ENCODE data around the gene GRAMD1A.
"Not testable (repeated sequence)": the region's sequence is repeated elsewhere in the genome, so short reads cannot be mapped to it uniquely, and the experiment has no call there.

Gene GRAMD1A

GRCh38 chr19:34960940-34961679, 39.0 kb upstream of the GRAMD1A start:
- no peak overlapping the region for H3K4me3 ChIP-seq (ENCODE audit: control insufficient read depth, low read depth, low read length)
- TF ChIP-seq, protein P1, sequence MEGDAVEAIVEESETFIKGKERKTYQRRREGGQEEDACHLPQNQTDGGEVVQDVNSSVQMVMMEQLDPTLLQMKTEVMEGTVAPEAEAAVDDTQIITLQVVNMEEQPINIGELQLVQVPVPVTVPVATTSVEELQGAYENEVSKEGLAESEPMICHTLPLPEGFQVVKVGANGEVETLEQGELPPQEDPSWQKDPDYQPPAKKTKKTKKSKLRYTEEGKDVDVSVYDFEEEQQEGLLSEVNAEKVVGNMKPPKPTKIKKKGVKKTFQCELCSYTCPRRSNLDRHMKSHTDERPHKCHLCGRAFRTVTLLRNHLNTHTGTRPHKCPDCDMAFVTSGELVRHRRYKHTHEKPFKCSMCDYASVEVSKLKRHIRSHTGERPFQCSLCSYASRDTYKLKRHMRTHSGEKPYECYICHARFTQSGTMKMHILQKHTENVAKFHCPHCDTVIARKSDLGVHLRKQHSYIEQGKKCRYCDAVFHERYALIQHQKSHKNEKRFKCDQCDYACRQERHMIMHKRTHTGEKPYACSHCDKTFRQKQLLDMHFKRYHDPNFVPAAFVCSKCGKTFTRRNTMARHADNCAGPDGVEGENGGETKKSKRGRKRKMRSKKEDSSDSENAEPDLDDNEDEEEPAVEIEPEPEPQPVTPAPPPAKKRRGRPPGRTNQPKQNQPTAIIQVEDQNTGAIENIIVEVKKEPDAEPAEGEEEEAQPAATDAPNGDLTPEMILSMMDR (conservative IDR thresholded peaks at IDR 0.05; ENCODE audit: control insufficient read depth, insufficient read depth, low read depth, low read length), result no peak
- no peak for DNase-seq (ENCODE audit: low read depth)

DNA sequence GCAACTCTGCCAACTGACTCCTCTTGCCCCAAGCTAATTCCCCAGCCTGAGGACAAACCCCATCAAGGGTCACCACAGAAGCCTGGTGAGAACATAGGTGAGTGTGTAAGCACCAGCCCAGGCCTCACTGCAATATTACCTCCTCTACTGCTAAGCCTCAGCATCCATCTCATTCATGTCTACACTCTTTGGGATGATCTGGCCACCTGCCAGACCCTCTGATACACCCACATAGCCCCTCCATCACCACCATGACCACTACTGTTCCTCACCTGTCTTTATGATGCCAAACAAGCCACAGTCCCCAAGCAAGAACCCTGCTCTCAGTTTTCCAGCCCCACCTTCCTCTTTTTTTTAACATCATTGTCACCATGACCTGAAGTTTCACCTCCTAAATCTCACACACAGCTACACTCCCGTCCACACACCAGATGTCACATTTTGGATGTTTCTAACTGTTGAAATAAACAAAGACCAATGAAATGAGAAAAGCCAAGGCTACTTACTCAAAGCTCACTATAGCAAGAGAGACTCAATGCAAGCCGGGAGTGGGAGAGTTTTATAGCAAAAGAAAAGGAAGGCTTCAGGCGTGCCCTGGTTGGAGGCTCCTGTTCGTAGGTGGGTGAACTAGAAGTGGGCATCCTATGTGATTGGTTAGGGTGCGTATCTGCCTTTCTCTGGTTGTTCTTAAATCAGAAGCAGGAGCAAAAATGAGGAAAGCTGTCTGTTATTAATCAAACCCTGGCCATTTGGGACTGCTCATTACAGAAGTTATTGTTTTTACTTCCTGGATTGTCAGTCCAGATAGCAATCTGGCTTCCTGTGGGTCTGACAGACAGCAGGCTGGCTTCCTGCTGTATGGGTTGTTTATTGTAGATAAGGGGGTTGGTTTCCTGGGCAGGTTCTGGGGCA, 38.1 kb upstream of the GRAMD1A start:
- TF ChIP-seq, protein P1 (conservative IDR thresholded peaks at IDR 0.05; ENCODE audit: control insufficient read depth, insufficient read depth, low read depth, low read length), result no peak
- DNase-seq (ENCODE audit: low read depth), result no peak
- H3K4me3 ChIP-seq (ENCODE audit: control insufficient read depth, low read depth, low read length), result no peak overlapping the region

DNA sequence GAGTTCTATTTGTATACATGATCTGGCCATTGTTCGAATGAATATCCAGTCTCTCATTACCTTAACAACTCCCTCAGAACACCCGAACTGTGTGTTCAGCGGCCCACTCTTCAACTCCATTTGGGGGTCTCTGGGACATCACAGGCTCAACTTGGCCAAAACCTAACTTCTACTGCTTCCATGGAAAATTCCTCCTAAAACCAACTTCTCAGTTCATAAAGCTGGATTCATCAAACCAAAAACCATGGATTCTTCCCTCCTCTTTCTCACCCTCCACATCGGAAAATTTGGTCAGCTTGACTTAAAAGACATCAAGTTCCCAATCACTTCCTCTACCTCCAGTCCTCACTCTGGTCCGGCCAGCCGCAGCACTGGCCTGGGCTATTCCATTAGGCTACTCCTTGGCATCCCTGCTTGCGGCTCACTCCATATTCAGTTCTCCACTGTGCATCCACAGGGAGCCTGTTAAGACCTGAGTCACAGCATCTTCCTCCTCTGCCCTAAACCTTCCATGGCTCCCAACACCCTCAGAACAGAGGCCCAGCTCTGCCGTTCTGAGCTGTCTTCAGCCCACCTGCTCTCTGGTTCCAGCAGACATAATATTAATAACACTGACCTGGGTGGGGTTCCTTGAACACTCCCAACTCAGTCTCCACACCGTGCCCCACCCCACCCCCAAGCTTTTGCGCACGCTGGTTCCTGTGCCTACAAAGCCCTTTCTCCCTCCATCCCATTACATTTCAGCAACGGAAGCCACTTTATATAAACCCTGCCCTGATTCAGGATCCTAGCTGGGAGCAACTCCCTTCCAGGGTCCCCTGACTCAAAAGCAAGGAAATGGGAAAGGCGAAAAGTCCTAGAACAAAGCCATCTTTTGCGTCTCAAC, 37.2 kb upstream of the GRAMD1A start:
- DNase-seq (ENCODE audit: low read depth), result no peak
- peak overlapping the region; percentile 65 for H3K4me3 ChIP-seq (ENCODE audit: control insufficient read depth, low read depth, low read length)

DNA sequence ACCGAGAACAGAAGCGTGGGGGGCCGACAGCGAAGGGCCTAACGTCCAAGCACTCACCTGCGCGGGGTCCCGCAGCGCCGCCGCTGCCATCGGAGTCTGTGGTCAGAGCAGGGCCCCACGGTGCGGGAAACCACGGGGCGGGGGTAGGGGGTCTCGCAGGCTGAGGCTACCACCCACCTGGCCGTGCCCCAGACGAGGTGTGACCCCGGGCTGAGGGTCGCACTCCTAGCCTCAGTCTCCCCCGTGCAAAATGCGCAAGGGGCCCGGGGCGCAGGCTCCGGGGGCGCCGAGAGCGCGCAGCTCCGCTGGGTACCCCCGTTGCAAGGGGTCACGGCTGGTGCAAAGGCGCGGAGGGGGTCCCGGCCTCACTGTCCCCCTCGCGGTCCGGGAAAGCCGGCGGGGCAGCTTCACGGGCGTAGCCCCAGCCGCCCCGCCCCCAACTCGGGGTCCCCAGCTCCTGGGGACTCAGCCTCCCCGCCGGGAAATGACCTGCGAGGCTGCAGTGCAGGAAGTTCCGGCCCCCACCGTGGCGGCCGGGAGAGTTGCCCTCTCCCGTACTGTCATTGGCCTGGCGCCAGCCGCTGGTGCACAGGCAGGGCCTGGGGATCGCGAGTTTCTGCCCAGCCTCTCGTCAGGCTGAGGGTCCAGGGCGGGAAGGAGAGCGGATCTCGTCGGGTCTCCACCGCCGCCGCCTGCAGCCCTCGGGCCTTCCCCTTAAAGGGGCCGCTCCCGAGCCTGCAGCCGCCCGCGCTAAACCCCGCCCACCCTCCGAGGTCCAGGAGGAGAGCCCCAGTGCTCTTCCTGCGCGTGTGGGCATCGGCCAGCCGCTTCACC, 36.3 kb upstream of the GRAMD1A start, which contains the start of gene ZNF792:
ZNF792 (minus strand) TSS at position 657 of the 834 bp plus-strand sequence; CDS start at position 90, 567 bp downstream.
- TF ChIP-seq, protein P1 (conservative IDR thresholded peaks at IDR 0.05; ENCODE audit: control insufficient read depth, insufficient read depth, low read depth, low read length), result no peak
- peak; percentile 18 for DNase-seq (ENCODE audit: low read depth)
- peak within 1 kb of the TSS; percentile 65 for H3K4me3 ChIP-seq (ENCODE audit: control insufficient read depth, low read depth, low read length)

More for the DNA sequence above, 37.2 kb upstream of the GRAMD1A start:
- TF ChIP-seq, protein P1 (conservative IDR thresholded peaks at IDR 0.05; ENCODE audit: control insufficient read depth, insufficient read depth, low read depth, low read length), result no peak

GRCh38 chr19:34964598-34964997, 35.5 kb upstream of the GRAMD1A start:
- no peak for DNase-seq (ENCODE audit: low read depth)
- H3K4me3 ChIP-seq (ENCODE audit: control insufficient read depth, low read depth, low read length), result no peak overlapping the region
- TF ChIP-seq, protein P1 (conservative IDR thresholded peaks at IDR 0.05; ENCODE audit: control insufficient read depth, insufficient read depth, low read depth, low read length), result no peak

- not testable (repeated sequence) for DNase-seq (ENCODE audit: low read depth); H3K4me3 ChIP-seq (ENCODE audit: control insufficient read depth, low read depth, low read length)
Measured at GRCh38 chr19:34965505-34965904, 34.6 kb upstream of the GRAMD1A start.

All from fibroblast of mammary gland (primary cell).